Right lobe of liver (tissue), 4 donors: ENCODE results near the gene ALDH7A1.

Source experiments
- CTCF ChIP-seq, 4 donors: fragments of 200-600 bp in 3 of 4; fragments of 450-650 bp in 1 of 4; IDR thresholded peaks; one replicate each; pipeline versions ENCODE4 v1.5.1 to v1.8.0; 2016 to 2022; ENCODE audit warnings: antibody characterized with exemption in 4 of 4, mild to moderate bottlenecking in 2 of 4
- POLR2A ChIP-seq: fragments of 450-650 bp; IDR thresholded peaks from one replicate; pipeline ENCODE4 v1.6.1; 2017; ENCODE audit warnings: antibody characterized with exemption, mild to moderate bottlenecking
- donor health status: DM: no; HTN: no; CAD: no.
- donor health status: DM: no; HTN: no; CAD: no.
- donor health status: DM: no; HTN: yes; CAD: no.

- TF ChIP-seq CTCF (IDR thresholded peaks at IDR 0.05), result no peak
- TF ChIP-seq POLR2A, result no peak
Observed at GRCh38 chr5:126641387-126641786, 46.4 kb upstream of the ALDH7A1 start.
